PFSK-1 (cell line): ENCODE measurements around the gene CXXC1. TPM values are rescaled to one million over a fixed set of nuclear protein-coding genes. Genes with fewer than 3 reads are reported as not detected.

Source experiments
- FOXP2 ChIP-seq: optimal IDR thresholded peaks from 2 replicates; pipeline ENCODE3; 2011; ENCODE audit warnings: borderline replicate concordance, control low read depth, inconsistent platforms; ENCODE audit not compliant: insufficient read depth; ENCODE audit errors: extremely low read length, extremely low read depth
- POLR2AphosphoS5 ChIP-seq: IDR thresholded peaks from 2 replicates; pipeline ENCODE4 v1.6.1; 2012; ENCODE audit warnings: low read depth, mild to moderate bottlenecking, control low read depth, low read length, moderate library complexity
- SIN3A ChIP-seq: IDR thresholded peaks from 2 replicates; pipeline ENCODE4 v1.6.1; 2012; ENCODE audit warnings: mild to moderate bottlenecking, low read length, moderate library complexity, borderline replicate concordance; ENCODE audit not compliant: insufficient read depth
- TAF1 ChIP-seq: IDR thresholded peaks from 2 replicates; pipeline ENCODE4 v1.6.1; 2012; ENCODE audit warnings: low read length, control low read depth, borderline replicate concordance; ENCODE audit not compliant: insufficient read depth
- polyA plus RNA-seq: library from polyadenylated mRNA; unstranded; fragments of >200 nt; gene quantifications from one replicate; pipeline ENCODE4 v1.2.1, GENCODE V29; 2012; ENCODE audit warnings: low read depth, missing spikeins; ENCODE audit not compliant: insufficient read length
- TF ChIP-seq, protein P1 (sequence below), 2 experiments: IDR thresholded peaks; 2 replicates each; pipeline versions ENCODE4 v1.6.1 to v1.8.0; 2011 to 2012; ENCODE audit warnings: low read depth in 2 of 2, low read length in 2 of 2, control low read depth in 1 of 2, inconsistent platforms in 1 of 2, mild to moderate bottlenecking in 1 of 2, moderate library complexity in 1 of 2; ENCODE audit not compliant: insufficient read depth in 1 of 2

CXXC1 gene
- 94.8 TPM for polyA plus RNA-seq

DNA sequence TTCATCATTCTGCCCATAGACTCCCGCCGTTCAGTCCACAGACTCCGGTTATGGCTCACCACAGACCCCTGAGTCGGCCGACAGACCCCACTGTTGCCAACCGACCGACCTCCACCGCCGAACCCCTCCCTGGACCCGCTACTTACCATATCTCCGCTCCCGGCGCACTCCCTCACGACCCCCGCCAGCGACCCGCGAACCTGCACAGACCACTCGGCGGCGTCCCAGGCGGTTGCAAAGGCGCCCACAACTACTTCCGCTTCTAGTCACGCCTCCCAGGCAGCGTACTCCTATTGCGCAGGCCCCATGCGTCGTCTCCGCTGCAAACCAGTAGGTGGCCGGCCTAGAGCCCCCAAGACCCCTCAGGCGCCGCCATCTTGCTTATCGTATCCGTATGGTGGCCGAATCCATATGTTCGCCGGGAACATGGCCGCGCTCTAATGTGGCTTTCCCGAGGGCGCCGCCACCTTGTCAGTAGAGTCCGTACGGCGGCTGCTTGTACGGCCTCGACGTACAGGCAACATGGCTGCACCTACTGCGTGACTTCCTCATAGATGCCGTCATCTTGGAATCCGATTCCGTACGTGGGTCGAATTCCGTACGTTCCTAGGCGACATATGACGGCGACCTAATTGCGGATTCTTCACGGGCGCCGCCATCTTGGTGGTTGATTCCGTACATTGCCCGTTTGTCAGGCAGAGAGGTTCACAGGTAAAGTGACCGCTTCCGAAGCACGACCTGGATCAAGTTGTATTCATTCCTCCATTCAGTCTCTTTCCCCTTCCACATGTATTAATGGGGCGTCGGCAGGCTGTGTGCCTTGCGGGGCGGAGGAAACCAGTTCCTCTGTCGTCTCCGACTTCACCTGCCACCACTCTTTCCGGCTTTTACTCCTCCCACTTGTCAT is at the start of gene CXXC1:
TSS of gene CXXC1 (minus strand) at position 252 of the 907 bp plus-strand sequence. CDS start at position 149, 103 bp downstream.
- TF ChIP-seq TAF1 (peak; percentile 72; the same call in 1 of the 2 replicates), POLR2AphosphoS5 (peak; percentile 64), SIN3A (0 out of 2 replicates have a peak, but pooled peaks have one; percentile 58), FOXP2 (no peak)
- TF ChIP-seq, protein P1, sequence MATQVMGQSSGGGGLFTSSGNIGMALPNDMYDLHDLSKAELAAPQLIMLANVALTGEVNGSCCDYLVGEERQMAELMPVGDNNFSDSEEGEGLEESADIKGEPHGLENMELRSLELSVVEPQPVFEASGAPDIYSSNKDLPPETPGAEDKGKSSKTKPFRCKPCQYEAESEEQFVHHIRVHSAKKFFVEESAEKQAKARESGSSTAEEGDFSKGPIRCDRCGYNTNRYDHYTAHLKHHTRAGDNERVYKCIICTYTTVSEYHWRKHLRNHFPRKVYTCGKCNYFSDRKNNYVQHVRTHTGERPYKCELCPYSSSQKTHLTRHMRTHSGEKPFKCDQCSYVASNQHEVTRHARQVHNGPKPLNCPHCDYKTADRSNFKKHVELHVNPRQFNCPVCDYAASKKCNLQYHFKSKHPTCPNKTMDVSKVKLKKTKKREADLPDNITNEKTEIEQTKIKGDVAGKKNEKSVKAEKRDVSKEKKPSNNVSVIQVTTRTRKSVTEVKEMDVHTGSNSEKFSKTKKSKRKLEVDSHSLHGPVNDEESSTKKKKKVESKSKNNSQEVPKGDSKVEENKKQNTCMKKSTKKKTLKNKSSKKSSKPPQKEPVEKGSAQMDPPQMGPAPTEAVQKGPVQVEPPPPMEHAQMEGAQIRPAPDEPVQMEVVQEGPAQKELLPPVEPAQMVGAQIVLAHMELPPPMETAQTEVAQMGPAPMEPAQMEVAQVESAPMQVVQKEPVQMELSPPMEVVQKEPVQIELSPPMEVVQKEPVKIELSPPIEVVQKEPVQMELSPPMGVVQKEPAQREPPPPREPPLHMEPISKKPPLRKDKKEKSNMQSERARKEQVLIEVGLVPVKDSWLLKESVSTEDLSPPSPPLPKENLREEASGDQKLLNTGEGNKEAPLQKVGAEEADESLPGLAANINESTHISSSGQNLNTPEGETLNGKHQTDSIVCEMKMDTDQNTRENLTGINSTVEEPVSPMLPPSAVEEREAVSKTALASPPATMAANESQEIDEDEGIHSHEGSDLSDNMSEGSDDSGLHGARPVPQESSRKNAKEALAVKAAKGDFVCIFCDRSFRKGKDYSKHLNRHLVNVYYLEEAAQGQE (IDR thresholded peaks at IDR 0.05; ENCODE audit: insufficient read depth in 1 of 2, low read depth in 2 of 2, low read length in 2 of 2): no peak

DNA sequence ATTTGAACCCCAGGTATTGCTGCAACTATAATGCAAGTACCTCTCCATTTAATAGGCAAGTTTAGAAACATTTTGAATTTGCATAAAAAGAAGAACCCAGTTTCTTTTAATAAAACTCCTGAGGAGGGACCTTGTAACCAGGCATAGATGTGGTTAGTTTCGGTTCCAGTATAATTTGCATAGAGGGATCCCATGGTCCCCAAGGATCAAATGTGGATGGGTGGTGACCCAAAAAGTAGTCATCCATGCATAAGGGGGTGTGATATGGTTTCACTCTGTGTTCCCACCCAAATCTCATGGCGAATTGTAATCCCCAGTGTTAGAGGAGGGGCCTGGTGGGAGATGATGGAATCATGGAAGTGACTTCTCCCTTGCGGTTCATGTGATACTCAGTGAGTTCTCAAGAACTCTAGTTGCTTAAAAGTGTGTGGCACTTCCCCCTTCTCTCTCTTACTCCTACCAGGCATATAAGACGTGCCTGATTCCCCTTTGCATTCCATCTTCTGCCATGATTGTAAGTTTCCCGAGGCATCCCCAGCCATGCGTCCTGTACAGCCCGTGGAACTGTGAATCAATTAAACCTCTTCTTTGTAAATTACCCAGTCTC is 47.2 kb upstream of the CXXC1 start:
- TF ChIP-seq POLR2AphosphoS5: no peak

GRCh38 chr18:50331691-50332090 is 44.2 kb upstream of the CXXC1 start:
- TF ChIP-seq SIN3A: no peak
- TF ChIP-seq POLR2AphosphoS5: no peak
- TF ChIP-seq, protein P1 (IDR thresholded peaks at IDR 0.05; ENCODE audit: insufficient read depth in 1 of 2, low read depth in 2 of 2, low read length in 2 of 2): no peak
- TF ChIP-seq FOXP2: no peak
- no peak for TF ChIP-seq TAF1

DNA sequence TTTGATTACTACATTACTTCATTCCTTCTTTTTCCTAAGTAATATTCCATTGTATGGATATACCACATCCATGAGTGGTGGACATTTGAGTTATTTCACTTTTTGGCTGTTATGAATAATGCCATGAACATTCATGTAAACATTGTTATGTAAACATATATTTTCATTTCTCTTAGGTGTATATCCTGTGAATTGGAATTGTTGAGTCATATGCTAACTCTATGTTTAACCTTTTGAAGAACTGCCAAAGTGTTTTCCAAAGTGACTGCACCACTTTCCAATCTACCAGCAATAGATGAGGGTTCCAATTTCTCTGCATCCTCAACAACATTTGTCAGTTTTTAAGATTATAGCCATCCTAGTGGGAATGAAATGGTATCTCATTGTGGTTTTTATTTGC is 42.7 kb upstream of the CXXC1 start:
- TF ChIP-seq TAF1 (no peak), POLR2AphosphoS5 (no peak), SIN3A (no peak), FOXP2 (no peak)
- TF ChIP-seq, protein P1 (IDR thresholded peaks at IDR 0.05; ENCODE audit: insufficient read depth in 1 of 2, low read depth in 2 of 2, low read length in 2 of 2): no peak

DNA sequence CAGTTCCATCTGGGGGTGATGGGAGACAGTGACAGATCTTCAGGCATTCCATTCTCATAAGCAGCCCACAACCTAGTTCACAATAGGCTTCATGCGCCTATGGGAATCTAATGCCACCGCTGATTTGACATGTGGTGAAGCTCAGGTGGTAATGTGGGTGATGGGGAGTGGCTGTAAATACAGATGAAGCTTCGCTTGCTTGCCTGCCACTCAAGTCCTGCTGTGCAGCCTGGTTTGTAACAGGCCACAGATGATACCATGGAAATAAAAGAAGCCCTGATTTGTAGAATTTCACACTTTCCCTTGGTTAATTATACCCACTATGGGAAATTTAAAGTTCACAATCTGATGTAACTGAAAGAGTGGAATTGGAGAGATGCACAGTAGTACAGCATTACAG is 40.5 kb upstream of the CXXC1 start:
- TF ChIP-seq FOXP2 (no peak), TAF1 (no peak), POLR2AphosphoS5 (no peak), SIN3A (no peak)
- TF ChIP-seq, protein P1 (IDR thresholded peaks at IDR 0.05; ENCODE audit: insufficient read depth in 1 of 2, low read depth in 2 of 2, low read length in 2 of 2): no peak
